ENCODE results near the gene SPTA1.

The SPTA1 gene

GRCh38 chr1:158563853-158564252 lies 122.7 kb downstream of the SPTA1 start:
- DNase-seq, result no peak

Data from activated CD4-positive, alpha-beta T cell treated with anti-CD3 and anti-CD28 coated beads, Interleukin-2, amount 50 U/mL, for 48 hours (primary cell).